Smooth muscle cell of the umbilical artery (primary cell): ENCODE measurements around the gene ARHGEF40. TPM values are rescaled to one million over a fixed set of nuclear protein-coding genes. Genes with fewer than 3 reads are reported as not detected.

Source experiments
- total RNA-seq: library from RNA; depleted of rRNA; stranded (reverse); fragments of >200 nt; gene quantifications from 2 replicates; pipeline ENCODE4 v1.2.3, GENCODE V29; 2014

ARHGEF40 gene
- 50.5 and 81.2 TPM in 2 replicates for total RNA-seq

GRCh38 chr14:21070083-21070609 lies at the start of gene ARHGEF40:
Gene ARHGEF40 (plus strand): TSS chr14:21070304. CDS start chr14:21070397, 93 bp downstream.

GRCh38 chr14:21024585-21025370 lies 45.3 kb upstream of the ARHGEF40 start, which contains the start of gene NDRG2:
Gene NDRG2 (minus strand): TSS chr14:21025061. CDS start chr14:21023315, 1,746 bp downstream.

GRCh38 chr14:21029917-21030316 lies 40.2 kb upstream of the ARHGEF40 start, which contains the start of gene TPPP2:
Gene TPPP2 (plus strand): TSS chr14:21030217. CDS start chr14:21030582, 365 bp downstream.

GRCh38 chr14:21034707-21035106 lies 35.4 kb upstream of the ARHGEF40 start, which contains the start of gene RNASE13:
Gene RNASE13 (minus strand): TSS chr14:21034807. CDS start chr14:21034288, 519 bp downstream.

GRCh38 chr14:21041676-21042433 lies 28.2 kb upstream of the ARHGEF40 start, which contains the start of gene RNASE7:
Gene RNASE7 (plus strand): TSS chr14:21042362. CDS start chr14:21042993, 631 bp downstream.

GRCh38 chr14:21057803-21058675 lies 12.1 kb upstream of the ARHGEF40 start, which contains the start of gene RNASE8:
Gene RNASE8 (plus strand): TSS chr14:21057822. CDS start chr14:21057893, 71 bp downstream.

GRCh38 chr14:21098076-21098891 lies 28.2 kb downstream of the ARHGEF40 start, which contains the start of gene ZNF219:
Gene ZNF219 (minus strand): TSS chr14:21098655. CDS start chr14:21093591, 5,064 bp downstream.

GRCh38 chr14:21100931-21101330 lies 30.8 kb downstream of the ARHGEF40 start, which contains the start of gene TMEM253:
Gene TMEM253 (plus strand): TSS chr14:21101066. CDS start chr14:21101344, 278 bp downstream.

Other genes starting within 250 kb of the ARHGEF40 start
- gene RNASE3, start 178.9 kb upstream of the ARHGEF40 start, total RNA-seq, result not detected in 2 replicates
- gene RNASE2, start 114.8 kb upstream of the ARHGEF40 start, total RNA-seq, result not detected in 2 replicates
- gene METTL17, start 80.3 kb upstream of the ARHGEF40 start, total RNA-seq, result 36.1 and 48.1 TPM in 2 replicates
- gene SLC39A2, start 71.0 kb upstream of the ARHGEF40 start, total RNA-seq, result 0.30 TPM in 1 of 2 replicates, not detected in the other
- gene NDRG2, start 45.2 kb upstream of the ARHGEF40 start, total RNA-seq, result 0.37 and 0.89 TPM in 2 replicates
- gene TPPP2, start 40.1 kb upstream of the ARHGEF40 start, total RNA-seq, result not detected in 2 replicates
- gene RNASE13, start 35.5 kb upstream of the ARHGEF40 start, total RNA-seq, result not detected in 2 replicates
- not detected in 2 replicates for gene RNASE7, start 27.9 kb upstream of the ARHGEF40 start, total RNA-seq
- not detected in 2 replicates for gene RNASE8, start 12.5 kb upstream of the ARHGEF40 start, total RNA-seq
- 4.8 and 6.0 TPM in 2 replicates for gene ZNF219, start 28.4 kb downstream of the ARHGEF40 start, total RNA-seq
- not detected in 2 replicates for gene TMEM253, start 30.8 kb downstream of the ARHGEF40 start, total RNA-seq
- not detected in 2 replicates for gene OR5AU1, start 85.8 kb downstream of the ARHGEF40 start, total RNA-seq
- 597 and 614 TPM in 2 replicates for gene HNRNPC, start 199.1 kb downstream of the ARHGEF40 start, total RNA-seq
- gene RPGRIP1, start 209.8 kb downstream of the ARHGEF40 start, total RNA-seq, result not detected in 2 replicates